CD8-positive, alpha-beta memory T cell (primary cell): Measurements from ENCODE around the gene BCAR3. TPM values are rescaled to one million over a fixed set of nuclear protein-coding genes. Genes with fewer than 3 reads are reported as not detected.
A peak's percentile ranks its signal among the peaks of the same experiment; 100 is the strongest.

Source experiments
- CTCF ChIA-PET: fragments of 350-600 bp; sonication (Branson Sonifier 250); formaldehyde crosslinking; loops from one replicate; lab custom pipeline; 2021; ENCODE audit warnings: antibody characterized with exemption; lab: Charles Lee
- POLR2A ChIA-PET: fragments of 350-600 bp; sonication (Branson Sonifier 250); formaldehyde crosslinking; loops from one replicate; lab custom pipeline; 2021; ENCODE audit warnings: antibody characterized with exemption; lab: Charles Lee
- DNase-seq, 5 donors: peaks; one replicate each; pipeline versions ENCODE4 v3.0.0 to v3.0.0-alpha.2; 2020 to 2022; ENCODE audit warnings: mixed read lengths in 1 of 5
- H3K27ac ChIP-seq: one replicate; pipeline ENCODE4 v1.7.0; 2013; ENCODE audit warnings: low read depth, mild to moderate bottlenecking, low read length, moderate library complexity
- H3K27me3 ChIP-seq: 2 replicates; pipeline ENCODE4 v1.7.0; 2013; ENCODE audit warnings: low read length, mild to moderate bottlenecking; ENCODE audit not compliant: insufficient read depth, poor library complexity, severe bottlenecking
- H3K36me3 ChIP-seq: 2 replicates; pipeline ENCODE4 v1.7.0; 2013; ENCODE audit warnings: mild to moderate bottlenecking, low read length, moderate library complexity; ENCODE audit not compliant: insufficient read depth
- H3K4me1 ChIP-seq: 2 replicates; pipeline ENCODE4 v1.7.0; 2013; ENCODE audit warnings: mild to moderate bottlenecking, low read length, moderate library complexity; ENCODE audit not compliant: insufficient read depth
- H3K4me3 ChIP-seq: 2 replicates; pipeline ENCODE4 v1.7.0; 2013; ENCODE audit warnings: mild to moderate bottlenecking, low read length
- H3K9me3 ChIP-seq: 2 replicates; pipeline ENCODE4 v1.7.0; 2013; ENCODE audit warnings: mild to moderate bottlenecking, low read length
- H3K27ac Mint-ChIP-seq, 8 donors: one replicate each; pipeline ENCODE4 v1.8.0; 2020 to 2021; ENCODE audit warnings: mixed read lengths in 8 of 8, mild to moderate bottlenecking in 6 of 8, inconsistent platforms in 3 of 8, moderate library complexity in 3 of 8
- H3K27me3 Mint-ChIP-seq, 2 donors: one replicate each; pipeline ENCODE4 v1.8.0; 2020 to 2021; ENCODE audit warnings: mixed read lengths in 2 of 2, mild to moderate bottlenecking in 1 of 2, moderate library complexity in 1 of 2
- H3K36me3 Mint-ChIP-seq, 3 donors: one replicate each; pipeline ENCODE4 v1.8.0; 2020 to 2021; ENCODE audit warnings: mixed read lengths in 3 of 3, inconsistent platforms in 1 of 3, mild to moderate bottlenecking in 1 of 3
- H3K4me1 Mint-ChIP-seq, 3 donors: one replicate each; pipeline ENCODE4 v1.8.0; 2020 to 2021; ENCODE audit warnings: mixed read lengths in 3 of 3, inconsistent platforms in 1 of 3, mild to moderate bottlenecking in 1 of 3
- H3K4me3 Mint-ChIP-seq, 7 donors: one replicate each; pipeline ENCODE4 v1.8.0; 2020 to 2021; ENCODE audit warnings: mixed read lengths in 7 of 7, mild to moderate bottlenecking in 6 of 7, moderate library complexity in 4 of 7, inconsistent platforms in 2 of 7
- H3K9me3 Mint-ChIP-seq, 5 donors: one replicate each; pipeline ENCODE4 v1.8.0; 2020 to 2022; ENCODE audit warnings: mixed read lengths in 5 of 5, mild to moderate bottlenecking in 3 of 5, moderate library complexity in 2 of 5, inconsistent platforms in 1 of 5
- polyA plus RNA-seq: library from polyadenylated mRNA; unstranded; fragments of 300-500 nt; fragmentation: Illumina TruSeq; gene quantifications from one replicate; pipeline ENCODE4 v1.2.3, GENCODE V29; 2021
- total RNA-seq, 2 experiments: library from RNA; stranded (reverse); gene quantifications; one replicate each; pipeline ENCODE4 v1.2.3, GENCODE V29; 2021

BCAR3 gene
- total and polyA plus RNA-seq, 3 experiments from 2014 or later, result 0.32 to 0.77 (median 0.62) TPM

DNA sequence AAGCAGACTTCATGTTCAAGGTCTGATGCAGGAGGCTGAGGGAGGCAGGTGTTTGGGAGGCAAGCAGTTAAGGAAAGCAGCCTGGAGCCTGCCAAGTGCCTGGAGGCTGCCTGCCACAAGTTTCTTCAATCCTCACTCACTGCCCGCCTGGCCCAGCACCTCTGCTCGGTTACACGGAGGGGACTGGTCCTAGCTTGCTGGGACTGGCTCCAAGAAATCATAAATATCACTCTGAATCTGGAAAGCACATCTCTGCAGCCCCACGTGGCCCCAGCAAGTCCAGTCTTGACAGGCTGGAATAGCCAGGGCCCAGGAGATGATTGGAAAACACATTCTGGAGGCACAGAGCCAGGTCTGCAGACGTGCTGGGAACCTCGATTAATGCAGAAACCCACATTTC, 83.9 kb downstream of the BCAR3 start:
- Mint-ChIP-seq H3K4me1 (no peaks in the 10 kb centered on the region), H3K9me3 (no peaks in the 10 kb centered on the region), H3K4me3 (no peak overlapping the region), H3K27me3 (peaks cover 2 to 9% of the 10 kb centered on the region in 2 donors), H3K36me3 (peaks cover 0 to 3% (median 0%) of the 10 kb centered on the region in 3 donors), H3K27ac (no peak overlapping the region)
- Histone ChIP-seq H3K36me3 (no peaks in the 10 kb centered on the region), H3K9me3 (no peaks in the 10 kb centered on the region), H3K27ac (no peak overlapping the region), H3K4me1 (no peaks in the 10 kb centered on the region), H3K4me3 (no peak overlapping the region), H3K27me3 (no peaks in the 10 kb centered on the region)
- DNase-seq, result no peak
- ChIA-PET CTCF (no interaction called here), POLR2A (no interaction called here)

DNA sequence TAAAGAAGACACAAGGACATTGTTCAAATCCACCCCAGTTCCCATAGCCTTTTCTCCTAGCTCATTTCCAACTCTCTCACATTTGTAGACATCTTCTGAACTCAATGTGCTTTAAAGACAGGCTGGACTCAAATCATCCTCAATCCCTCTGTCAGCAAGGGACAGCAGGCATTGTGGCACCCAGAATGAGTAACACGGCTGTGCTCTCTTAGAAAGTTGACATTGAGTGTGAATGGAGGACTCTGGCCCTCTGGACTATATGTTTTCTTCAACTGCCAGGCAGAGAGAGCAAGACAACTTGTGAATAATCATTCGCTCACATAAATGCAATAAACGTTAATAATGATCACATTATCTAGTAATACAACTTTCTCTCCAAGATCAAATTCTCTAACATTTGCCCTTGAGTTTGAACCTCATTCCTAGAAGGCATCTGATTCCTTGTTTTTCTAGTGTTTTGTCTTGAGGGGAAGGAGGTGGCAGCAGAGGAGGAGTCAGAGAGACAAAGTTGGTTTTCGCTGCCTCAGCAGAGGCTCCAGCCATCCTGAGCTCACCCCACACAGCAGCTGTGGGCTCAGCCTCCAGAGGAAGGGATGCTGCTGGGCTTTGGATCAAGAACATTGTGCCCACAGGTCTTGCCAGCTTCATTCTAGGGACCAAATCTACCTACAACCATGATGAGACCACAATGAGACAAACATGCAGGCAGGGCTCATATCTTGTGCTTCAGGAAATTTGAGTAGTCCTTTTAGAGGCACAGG, 85.1 kb downstream of the BCAR3 start:
- Mint-ChIP-seq H3K36me3 (peaks cover 0 to 2% (median 0%) of the 10 kb centered on the region in 3 donors), H3K9me3 (no peaks in the 10 kb centered on the region), H3K4me3 (no peak overlapping the region), H3K4me1 (peaks cover 7 to 9% (median 9%) of the 10 kb centered on the region in 3 donors), H3K27ac (no peak overlapping the region), H3K27me3 (peaks cover 2 to 4% of the 10 kb centered on the region in 2 donors)
- POLR2A ChIA-PET, result no interaction called here
- Histone ChIP-seq H3K9me3 (no peaks in the 10 kb centered on the region), H3K4me1 (peaks cover 5% of the 10 kb centered on the region), H3K27ac (no peak overlapping the region), H3K36me3 (no peaks in the 10 kb centered on the region), H3K4me3 (no peak overlapping the region), H3K27me3 (no peaks in the 10 kb centered on the region)
- CTCF ChIA-PET, result no interaction called here
- DNase-seq, result no peak

DNA sequence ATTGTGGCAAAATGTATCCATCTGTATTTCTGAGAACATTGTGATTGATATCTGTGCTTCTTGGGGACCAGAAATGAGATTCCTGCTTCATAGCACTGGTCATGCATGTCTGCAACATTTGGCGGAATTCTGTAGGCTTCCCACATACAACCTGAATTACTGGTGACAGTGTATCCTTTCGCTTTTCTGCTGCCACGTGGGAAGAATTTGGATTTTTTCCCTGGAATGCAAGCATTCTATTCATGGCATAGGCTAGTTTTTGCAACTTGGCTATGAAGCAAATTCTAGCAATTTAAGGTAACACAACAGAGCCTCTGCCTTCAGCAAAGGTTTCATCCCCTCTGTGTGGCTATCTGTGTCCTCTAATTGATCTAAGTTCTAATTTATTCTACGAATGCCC, 85.9 kb downstream of the BCAR3 start:
- POLR2A ChIA-PET, result no interaction called here
- no peaks in the 10 kb centered on the region for H3K36me3 Mint-ChIP-seq

DNA sequence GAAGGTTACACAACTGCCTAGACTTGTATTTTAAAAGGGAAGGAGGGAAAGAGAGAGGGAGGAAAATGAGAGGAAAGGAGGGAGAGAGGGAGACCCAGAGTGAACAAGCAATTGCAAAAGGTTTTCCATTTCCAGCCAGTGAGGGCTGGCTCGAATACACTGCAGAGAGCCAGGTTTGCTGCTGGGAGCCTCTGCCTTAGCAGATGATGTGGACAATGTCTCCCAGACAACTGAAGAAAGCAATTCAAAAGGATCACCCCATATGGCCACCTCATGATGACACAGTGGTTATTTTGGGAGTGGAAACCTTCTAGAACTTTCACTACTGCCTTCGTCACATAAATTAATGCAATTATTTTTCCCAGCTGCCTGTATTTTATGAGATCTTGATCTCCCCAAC, 86.4 kb downstream of the BCAR3 start:
- H3K4me3 ChIP-seq, result no peak overlapping the region
- no peak overlapping the region for H3K27ac ChIP-seq
- Mint-ChIP-seq H3K4me1 (peaks cover 13 to 19% (median 18%) of the 10 kb centered on the region in 3 donors), H3K36me3 (no peaks in the 10 kb centered on the region), H3K4me3 (no peak overlapping the region), H3K9me3 (no peaks in the 10 kb centered on the region), H3K27ac (no peak overlapping the region), H3K27me3 (peaks cover 0 to 2% of the 10 kb centered on the region in 2 donors)
- ChIA-PET POLR2A (no interaction called here), CTCF (no interaction called here)
- no peaks in the 10 kb centered on the region for H3K27me3 ChIP-seq
- DNase-seq, result no peak
- H3K36me3 ChIP-seq, result no peaks in the 10 kb centered on the region
- H3K4me1 ChIP-seq, result peaks cover 8% of the 10 kb centered on the region
- no peaks in the 10 kb centered on the region for H3K9me3 ChIP-seq

More for the DNA sequence above, 85.9 kb downstream of the BCAR3 start:
- no peaks in the 10 kb centered on the region for H3K9me3 Mint-ChIP-seq
- Histone ChIP-seq H3K27me3 (no peaks in the 10 kb centered on the region), H3K27ac (no peak overlapping the region), H3K9me3 (no peaks in the 10 kb centered on the region), H3K4me1 (peaks cover 8% of the 10 kb centered on the region), H3K4me3 (no peak overlapping the region), H3K36me3 (no peaks in the 10 kb centered on the region)
- no peak overlapping the region for H3K4me3 Mint-ChIP-seq
- DNase-seq, result no peak
- CTCF ChIA-PET, result no interaction called here
- H3K27ac Mint-ChIP-seq, result no peak overlapping the region
- peaks cover 0 to 2% of the 10 kb centered on the region in 2 donors for H3K27me3 Mint-ChIP-seq
- H3K4me1 Mint-ChIP-seq, result peaks cover 11 to 15% (median 14%) of the 10 kb centered on the region in 3 donors

GRCh38 chr1:93594603-93594880, 87.1 kb downstream of the BCAR3 start:
- no peaks in the 10 kb centered on the region for H3K9me3 ChIP-seq
- peaks cover 8% of the 10 kb centered on the region for H3K4me1 ChIP-seq
- POLR2A ChIA-PET, result no interaction called here
- H3K36me3 Mint-ChIP-seq, result no peaks in the 10 kb centered on the region
- CTCF ChIA-PET, result no interaction called here
- peaks cover 0 to 2% of the 10 kb centered on the region in 2 donors for H3K27me3 Mint-ChIP-seq
- H3K27ac ChIP-seq, result no peak overlapping the region
- H3K4me3 Mint-ChIP-seq, result no peak overlapping the region
- no peaks in the 10 kb centered on the region for H3K9me3 Mint-ChIP-seq
- H3K4me3 ChIP-seq, result no peak overlapping the region
- no peak for DNase-seq
- H3K4me1 Mint-ChIP-seq, result peaks cover 14 to 22% (median 21%) of the 10 kb centered on the region in 3 donors
- H3K27me3 ChIP-seq, result no peaks in the 10 kb centered on the region
- peak overlapping the region in 2 of 8 donors; percentile 51 to 55 for H3K27ac Mint-ChIP-seq
- H3K36me3 ChIP-seq, result no peaks in the 10 kb centered on the region

- H3K9me3 Mint-ChIP-seq, result no peaks in the 10 kb centered on the region
- H3K36me3 ChIP-seq, result no peaks in the 10 kb centered on the region
- peak overlapping the region in 1 of 8 donors; percentile 51 for H3K27ac Mint-ChIP-seq
- peaks cover 0 to 2% of the 10 kb centered on the region in 2 donors for H3K27me3 Mint-ChIP-seq
- H3K4me1 ChIP-seq, result peaks cover 8% of the 10 kb centered on the region
- H3K4me3 ChIP-seq, result no peak overlapping the region
- H3K27me3 ChIP-seq, result no peaks in the 10 kb centered on the region
- no peak for DNase-seq
- ChIA-PET CTCF (interaction anchor here (1.3 kb wide), 1 partner anchor 8 kb away, joined by 3 read pairs; no protein-coding TSS in a partner anchor), POLR2A (no interaction called here)
- peaks cover 14 to 24% (median 21%) of the 10 kb centered on the region in 3 donors for H3K4me1 Mint-ChIP-seq
- H3K9me3 ChIP-seq, result no peaks in the 10 kb centered on the region
- no peaks in the 10 kb centered on the region for H3K36me3 Mint-ChIP-seq
- H3K4me3 Mint-ChIP-seq, result no peak overlapping the region
- no peak overlapping the region for H3K27ac ChIP-seq
Observed at GRCh38 chr1:93593854-93594602, 87.6 kb downstream of the BCAR3 start.

DNA sequence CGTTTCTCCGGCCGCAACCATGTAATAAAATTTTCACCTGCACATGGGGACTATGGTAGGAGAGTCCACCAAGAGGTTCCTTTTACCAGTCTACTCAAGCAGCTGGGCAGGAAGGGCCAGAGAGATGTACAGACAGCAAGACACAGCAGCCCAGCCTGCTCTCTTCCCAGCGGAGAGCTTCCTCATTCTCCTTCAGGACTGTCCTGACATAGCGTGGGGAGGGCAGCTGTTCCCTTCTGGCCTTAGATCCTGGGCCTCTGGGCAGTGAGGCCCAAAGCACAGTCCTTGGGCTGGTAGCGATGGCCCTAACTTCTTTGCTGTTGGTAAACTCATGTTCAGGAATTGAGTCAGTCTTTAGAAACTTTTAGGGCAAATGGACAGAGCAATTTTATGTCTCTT, 89.1 kb downstream of the BCAR3 start:
- H3K27me3 ChIP-seq, result no peaks in the 10 kb centered on the region
- DNase-seq, result no peak
- H3K4me3 ChIP-seq, result no peak overlapping the region
- H3K27ac ChIP-seq, result no peak overlapping the region
- Mint-ChIP-seq H3K4me1 (peaks cover 16 to 29% (median 21%) of the 10 kb centered on the region in 3 donors), H3K36me3 (no peaks in the 10 kb centered on the region), H3K4me3 (no peak overlapping the region), H3K9me3 (no peaks in the 10 kb centered on the region), H3K27me3 (peaks cover 0 to 2% of the 10 kb centered on the region in 2 donors), H3K27ac (peak overlapping the region in 3 of 8 donors; percentile 6 to 49 (median 22))
- no peaks in the 10 kb centered on the region for H3K9me3 ChIP-seq
- ChIA-PET POLR2A (no interaction called here), CTCF (interaction anchor here (1.3 kb wide), 1 partner anchor 10 kb away, joined by 3 read pairs; no protein-coding TSS in a partner anchor)
- no peaks in the 10 kb centered on the region for H3K36me3 ChIP-seq
- H3K4me1 ChIP-seq, result peaks cover 8% of the 10 kb centered on the region
